Suppressor macrophage treated with lipopolysaccharide for 4 hours (primary cell): ENCODE results near the gene GRN.
"Not testable (repeated sequence)": the region's sequence is repeated elsewhere in the genome, so short reads cannot be mapped to it uniquely, and the experiment has no call there.

Experiments
- DNase-seq: peaks from one replicate; pipeline ENCODE4 v3.0.0-alpha.2; 2020

GRN gene

GRCh38 chr17:44362949-44363612 lies 18.0 kb downstream of the GRN start:
- DNase-seq = no peak

- peak; percentile 84 for DNase-seq
Observed at GRCh38 chr17:44363613-44364159, 18.6 kb downstream of the GRN start, which contains the start of gene FAM171A2. FAM171A2 (minus strand) TSS chr17:44363853; CDS start chr17:44363714, 139 bp downstream.

GRCh38 chr17:44365051-44365450 lies 19.9 kb downstream of the GRN start:
- DNase-seq = not testable (repeated sequence)

- no peak for DNase-seq
Observed at GRCh38 chr17:44367231-44367979, 22.3 kb downstream of the GRN start.

GRCh38 chr17:44368391-44369243 lies 23.5 kb downstream of the GRN start:
- not testable (repeated sequence) for DNase-seq

- DNase-seq = not testable (repeated sequence)
Observed at GRCh38 chr17:44369414-44370023, 24.4 kb downstream of the GRN start.

GRCh38 chr17:44372036-44372435 lies 26.9 kb downstream of the GRN start:
- DNase-seq = no peak

GRCh38 chr17:44374306-44375195 lies 29.4 kb downstream of the GRN start:
- DNase-seq = no peak

- no peak for DNase-seq
Observed at GRCh38 chr17:44375196-44376017, 30.3 kb downstream of the GRN start.

GRCh38 chr17:44376124-44376523 lies 31.0 kb downstream of the GRN start:
- DNase-seq = peak; percentile 23

- no peak for DNase-seq
Observed at GRCh38 chr17:44376779-44377178, 31.7 kb downstream of the GRN start.

- no peak for DNase-seq
Observed at GRCh38 chr17:44378171-44378705, 33.1 kb downstream of the GRN start.

GRCh38 chr17:44379887-44380286 lies 34.8 kb downstream of the GRN start:
- DNase-seq = no peak

GRCh38 chr17:44380767-44381166 lies 35.7 kb downstream of the GRN start:
- DNase-seq = no peak

GRCh38 chr17:44381810-44382305 lies 36.8 kb downstream of the GRN start:
- peak; percentile 21 for DNase-seq

- DNase-seq = no peak
Observed at GRCh38 chr17:44382917-44383316, 37.8 kb downstream of the GRN start.

- no peak for DNase-seq
Observed at GRCh38 chr17:44383363-44383762, 38.3 kb downstream of the GRN start.

GRCh38 chr17:44383861-44384260 lies 38.8 kb downstream of the GRN start:
- DNase-seq = no peak

GRCh38 chr17:44384281-44384822 lies 39.2 kb downstream of the GRN start:
- no peak for DNase-seq

- no peak for DNase-seq
Observed at GRCh38 chr17:44384823-44385286, 39.8 kb downstream of the GRN start.
